DOHH2 (cell line): ENCODE results near the gene MYO9A.
A peak's percentile ranks its signal among the peaks of the same experiment; 100 is the strongest.
"Not testable (repeated sequence)": the region's sequence is repeated elsewhere in the genome, so short reads cannot be mapped to it uniquely, and the experiment has no call there.

ENCODE experiments used
- H3F3A ChIP-seq: fragments of 200-600 bp; sonication (generic), shearing (Covaris generic); 2 replicates; pipeline ENCODE4 v1.6.0; 2016; ENCODE audit warnings: antibody characterized with exemption, mild to moderate bottlenecking; ENCODE audit not compliant: control insufficient read depth, insufficient read depth
- H3K27ac ChIP-seq: fragments of 200-600 bp; sonication (generic); 2 replicates; pipeline ENCODE4 v1.5.1; 2014; ENCODE audit warnings: low read depth, mild to moderate bottlenecking, low read length, moderate library complexity
- H3K27me3 ChIP-seq: fragments of 200-600 bp; sonication (generic); 2 replicates; pipeline ENCODE4 v1.6.1; 2014; ENCODE audit warnings: mild to moderate bottlenecking, low read length, mixed read lengths; ENCODE audit not compliant: control insufficient read depth
- H3K36me3 ChIP-seq: fragments of 200-600 bp; sonication (generic); 2 replicates; pipeline ENCODE4 v1.6.1; 2014; ENCODE audit warnings: mild to moderate bottlenecking, low read length, moderate library complexity, mixed read lengths; ENCODE audit not compliant: control insufficient read depth
- H3K4me1 ChIP-seq: fragments of 200-600 bp; sonication (generic); 2 replicates; pipeline ENCODE4 v1.6.1; 2014; ENCODE audit warnings: mild to moderate bottlenecking, low read length, mixed read lengths; ENCODE audit not compliant: control insufficient read depth
- H3K4me2 ChIP-seq: fragments of 200-600 bp; sonication (generic); 2 replicates; pipeline ENCODE4 v1.6.0; 2014; ENCODE audit warnings: mild to moderate bottlenecking, low read length, moderate library complexity
- H3K4me3 ChIP-seq: fragments of 200-600 bp; sonication (generic); 2 replicates; pipeline ENCODE4 v1.5.1; 2014; ENCODE audit warnings: mild to moderate bottlenecking, low read length, mixed read lengths
- H3K79me2 ChIP-seq: fragments of 200-600 bp; sonication (generic); 2 replicates; pipeline ENCODE4 v1.6.1; 2014; ENCODE audit warnings: mild to moderate bottlenecking, low read length, mixed read lengths; ENCODE audit not compliant: control insufficient read depth
- H3K9me2 ChIP-seq: fragments of 200-600 bp; sonication (generic); replicated peaks from 2 replicates; pipeline ENCODE4 v1.6.1; 2014; ENCODE audit warnings: mild to moderate bottlenecking, low read length, mixed read lengths; ENCODE audit not compliant: control insufficient read depth
- H3K9me3 ChIP-seq: fragments of 200-600 bp; sonication (generic); 2 replicates; pipeline ENCODE4 v1.6.1; 2014; ENCODE audit warnings: antibody characterized with exemption, low read length, mixed read lengths; ENCODE audit not compliant: control insufficient read depth, insufficient read depth
- H4K20me1 ChIP-seq: fragments of 200-600 bp; sonication (generic); 2 replicates; pipeline ENCODE4 v1.6.0; 2014; ENCODE audit warnings: low read depth, mild to moderate bottlenecking, antibody characterized with exemption, low read length, moderate library complexity; ENCODE audit not compliant: control insufficient read depth, insufficient read depth
- EZH2phosphoT487 ChIP-seq: fragments of 200-600 bp; sonication (generic); IDR thresholded peaks from 2 replicates; pipeline ENCODE4 v1.6.1; 2017; ENCODE audit warnings: borderline replicate concordance, mild to moderate bottlenecking, antibody characterized with exemption, low read length, moderate library complexity, mixed read lengths
- TF ChIP-seq, protein P1 (sequence below): fragments of 200-600 bp; sonication (generic); IDR thresholded peaks from one replicate; pipeline ENCODE4 v1.5.1; 2014; ENCODE audit warnings: antibody characterized with exemption, mild to moderate bottlenecking, low read depth, low read length; ENCODE audit not compliant: poor library complexity, severe bottlenecking

The MYO9A gene

DNA sequence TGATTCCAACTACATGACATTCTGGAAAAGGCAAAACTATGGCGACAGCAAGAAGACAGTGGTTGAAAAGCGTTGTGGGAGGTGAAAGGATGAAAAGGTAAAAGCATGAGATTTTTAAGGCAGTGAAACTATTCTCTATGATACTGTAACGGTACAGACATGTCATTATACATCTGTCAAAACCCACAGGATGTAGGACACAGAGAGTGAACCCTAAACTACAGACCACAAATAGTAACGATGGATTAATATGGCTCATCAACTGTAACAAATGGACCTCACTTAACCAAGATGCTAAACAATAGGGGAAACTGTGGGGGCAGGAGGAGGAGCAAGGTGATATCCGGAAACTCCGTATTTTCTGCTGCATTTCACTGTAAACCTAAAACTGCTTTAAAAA lies 39.1 kb downstream of the MYO9A start:
- H3K79me2 ChIP-seq, result peaks cover 85% of the 10 kb centered on the region
- H3K4me3 ChIP-seq, result peak overlapping the region; percentile 71
- no peaks in the 10 kb centered on the region for H4K20me1 ChIP-seq
- no peaks in the 10 kb centered on the region for H3K9me2 ChIP-seq
- no peaks in the 10 kb centered on the region for H3K27me3 ChIP-seq
- peak overlapping the region; percentile 87 for H3K4me2 ChIP-seq
- peak overlapping the region; percentile 98 for H3K27ac ChIP-seq
- H3K4me1 ChIP-seq, result peaks cover 96% of the 10 kb centered on the region
- H3K9me3 ChIP-seq, result peaks cover 6% of the 10 kb centered on the region; the same call in 1 of the 2 replicates
- TF ChIP-seq, protein P1, sequence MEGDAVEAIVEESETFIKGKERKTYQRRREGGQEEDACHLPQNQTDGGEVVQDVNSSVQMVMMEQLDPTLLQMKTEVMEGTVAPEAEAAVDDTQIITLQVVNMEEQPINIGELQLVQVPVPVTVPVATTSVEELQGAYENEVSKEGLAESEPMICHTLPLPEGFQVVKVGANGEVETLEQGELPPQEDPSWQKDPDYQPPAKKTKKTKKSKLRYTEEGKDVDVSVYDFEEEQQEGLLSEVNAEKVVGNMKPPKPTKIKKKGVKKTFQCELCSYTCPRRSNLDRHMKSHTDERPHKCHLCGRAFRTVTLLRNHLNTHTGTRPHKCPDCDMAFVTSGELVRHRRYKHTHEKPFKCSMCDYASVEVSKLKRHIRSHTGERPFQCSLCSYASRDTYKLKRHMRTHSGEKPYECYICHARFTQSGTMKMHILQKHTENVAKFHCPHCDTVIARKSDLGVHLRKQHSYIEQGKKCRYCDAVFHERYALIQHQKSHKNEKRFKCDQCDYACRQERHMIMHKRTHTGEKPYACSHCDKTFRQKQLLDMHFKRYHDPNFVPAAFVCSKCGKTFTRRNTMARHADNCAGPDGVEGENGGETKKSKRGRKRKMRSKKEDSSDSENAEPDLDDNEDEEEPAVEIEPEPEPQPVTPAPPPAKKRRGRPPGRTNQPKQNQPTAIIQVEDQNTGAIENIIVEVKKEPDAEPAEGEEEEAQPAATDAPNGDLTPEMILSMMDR, result no peak
- no peak for TF ChIP-seq EZH2phosphoT487
- peaks cover 46% of the 10 kb centered on the region for H3F3A ChIP-seq
- peaks cover 29% of the 10 kb centered on the region; the same call in 1 of the 2 replicates for H3K36me3 ChIP-seq

DNA sequence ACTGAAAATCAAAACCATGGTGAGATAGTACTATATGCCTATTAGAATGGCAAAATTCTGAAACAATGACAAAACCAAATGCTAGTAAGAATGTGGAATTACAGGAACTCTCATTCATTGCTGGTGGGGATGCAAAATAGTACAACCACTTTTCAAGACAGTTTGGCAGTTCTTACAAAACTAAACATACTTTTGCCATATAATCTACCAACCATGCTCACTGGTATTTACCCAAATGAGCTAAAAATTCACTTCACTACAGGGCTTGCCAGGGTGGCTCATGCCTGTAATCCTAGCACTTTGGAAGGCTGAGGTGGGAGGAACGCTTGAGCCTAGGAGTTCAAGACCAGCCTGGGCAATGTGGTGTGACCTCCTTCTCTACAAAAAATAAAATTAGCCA lies 40.0 kb downstream of the MYO9A start:
- H3K27ac ChIP-seq, result peak overlapping the region; percentile 98
- H4K20me1 ChIP-seq, result no peaks in the 10 kb centered on the region
- peaks cover 50% of the 10 kb centered on the region for H3F3A ChIP-seq
- peaks cover 86% of the 10 kb centered on the region for H3K79me2 ChIP-seq
- peak overlapping the region; percentile 71 for H3K4me3 ChIP-seq
- no peaks in the 10 kb centered on the region for H3K27me3 ChIP-seq
- no peaks in the 10 kb centered on the region for H3K9me2 ChIP-seq
- no peak for TF ChIP-seq EZH2phosphoT487
- TF ChIP-seq, protein P1, result no peak
- peaks cover 96% of the 10 kb centered on the region for H3K4me1 ChIP-seq
- no peaks in the 10 kb centered on the region for H3K9me3 ChIP-seq
- peaks cover 24% of the 10 kb centered on the region; the same call in 1 of the 2 replicates for H3K36me3 ChIP-seq
- peak overlapping the region; percentile 87 for H3K4me2 ChIP-seq

DNA sequence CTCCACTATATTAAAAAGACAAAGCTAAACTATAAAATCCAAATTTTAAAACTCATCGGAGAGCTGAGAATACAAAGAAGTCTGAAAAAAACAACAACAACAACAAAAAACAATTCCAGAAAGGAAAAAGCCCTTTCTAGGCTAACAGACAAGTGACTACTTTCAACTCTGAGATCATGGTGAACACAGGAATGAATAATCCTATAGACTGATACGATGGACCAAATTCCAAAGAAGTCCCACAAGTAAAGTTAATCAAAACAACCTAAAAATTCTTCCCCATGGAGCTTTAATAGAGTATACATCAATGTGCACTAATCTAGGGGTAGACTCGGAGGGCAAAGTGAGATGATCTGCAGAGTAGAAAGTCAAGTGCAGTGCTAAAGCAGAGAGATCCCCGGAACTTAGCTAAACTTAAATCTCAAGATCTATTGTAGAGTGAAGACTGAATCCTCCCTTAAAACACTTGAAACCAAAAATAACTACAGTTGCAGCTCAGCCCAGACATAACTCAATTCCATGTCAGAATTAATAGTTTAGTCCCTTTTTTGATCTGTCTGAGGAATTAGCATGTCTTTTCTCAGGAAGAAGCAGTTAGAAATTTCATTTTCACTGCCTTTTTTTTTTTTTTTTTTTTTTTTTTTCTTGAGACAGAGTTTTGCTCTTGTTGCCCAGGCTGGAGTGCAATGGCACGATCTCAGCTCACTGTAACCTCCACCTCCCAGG lies 43.5 kb downstream of the MYO9A start:
- Histone ChIP-seq H3F3A (peaks cover 57% of the 10 kb centered on the region), H3K79me2 (peaks cover 85% of the 10 kb centered on the region)

DNA sequence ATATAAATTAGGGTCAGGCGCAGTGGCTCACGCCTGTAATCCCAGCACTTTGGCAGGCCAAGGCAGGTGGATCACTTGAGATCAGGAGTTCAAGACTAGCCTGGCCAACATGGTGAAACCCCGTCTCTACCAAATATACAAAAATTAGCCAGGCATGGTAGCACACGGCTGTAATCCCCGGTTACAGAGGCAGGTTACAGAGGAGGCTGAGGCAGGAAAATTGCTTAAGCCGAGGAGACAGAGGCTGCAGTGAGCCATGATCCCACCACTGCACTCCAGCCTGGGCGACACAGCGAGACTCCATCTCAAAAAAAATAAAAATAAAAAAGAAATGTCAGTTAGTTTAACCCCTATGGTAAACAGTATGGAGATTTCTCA lies 46.5 kb downstream of the MYO9A start:
- not testable (repeated sequence) for H4K20me1 ChIP-seq, H3K9me2 ChIP-seq, H3K9me3 ChIP-seq, H3K36me3 ChIP-seq, H3K27me3 ChIP-seq
- H3K4me3 ChIP-seq, result peak overlapping the region; percentile 68
- peak overlapping the region; percentile 68 for H3K4me2 ChIP-seq
- peak overlapping the region; percentile 98 for H3K27ac ChIP-seq
- H3K79me2 ChIP-seq, result peaks cover 90% of the 10 kb centered on the region
- peaks cover 43% of the 10 kb centered on the region for H3F3A ChIP-seq
- H3K4me1 ChIP-seq, result peaks cover 89% of the 10 kb centered on the region

More for the DNA sequence above, 43.5 kb downstream of the MYO9A start:
- no peak for TF ChIP-seq EZH2phosphoT487
- TF ChIP-seq, protein P1, result no peak
- peaks cover 18% of the 10 kb centered on the region; the same call in 1 of the 2 replicates for H3K36me3 ChIP-seq
- H3K9me3 ChIP-seq, result no peaks in the 10 kb centered on the region
- no peaks in the 10 kb centered on the region for H3K27me3 ChIP-seq
- H3K4me3 ChIP-seq, result peak overlapping the region; percentile 56
- H3K4me2 ChIP-seq, result peak overlapping the region; percentile 80
- no peaks in the 10 kb centered on the region for H4K20me1 ChIP-seq
- H3K4me1 ChIP-seq, result peaks cover 95% of the 10 kb centered on the region
- H3K27ac ChIP-seq, result peak overlapping the region; percentile 98
- no peaks in the 10 kb centered on the region for H3K9me2 ChIP-seq
